Gastrocnemius medialis (tissue), 4 donors: Measurements from ENCODE around the gene KLHL21. TPM values are rescaled to one million over a fixed set of nuclear protein-coding genes. Genes with fewer than 3 reads are reported as not detected.

Experiments
- ATAC-seq, 2 donors: fragments of 150-250 bp; one replicate each; pipeline ENCODE4 v1.9.1; 2016
- DNase-seq, 2 donors: peaks; one replicate each; pipeline ENCODE4 v3.0.0-alpha.2; 2019
- H3K27ac ChIP-seq, 4 donors: fragments of 200-600 bp; sonication (generic); 1 replicate in 1 of 4; 2 replicates in 3 of 4; pipeline ENCODE4 v1.5.1; 2016 to 2018; ENCODE audit warnings: mild to moderate bottlenecking in 2 of 4, moderate library complexity in 1 of 4
- H3K27me3 ChIP-seq, 3 donors: fragments of 200-600 bp; sonication (generic) in 2 of 3; 1 replicate in 1 of 3; 2 replicates in 2 of 3; pipeline versions ENCODE4 v1.5.1 to v1.6.0; 2016 to 2019; ENCODE audit warnings: mild to moderate bottlenecking in 1 of 3, moderate library complexity in 1 of 3
- H3K36me3 ChIP-seq, 2 donors: fragments of 200-600 bp; sonication (generic) in 1 of 2; one replicate each; pipeline ENCODE4 v1.5.1; 2017 to 2018
- H3K4me1 ChIP-seq, 2 donors: fragments of 200-600 bp; sonication (generic) in 1 of 2; one replicate each; pipeline ENCODE4 v1.5.1; 2016 to 2017; ENCODE audit warnings: mild to moderate bottlenecking in 2 of 2
- H3K4me3 ChIP-seq, 4 donors: fragments of 200-600 bp; sonication (generic) in 3 of 4; 1 replicate in 1 of 4; 2 replicates in 3 of 4; pipeline ENCODE4 v1.5.1; 2016 to 2019; ENCODE audit warnings: mild to moderate bottlenecking in 2 of 4
- H3K9me3 ChIP-seq, 3 donors: fragments of 200-600 bp; sonication (generic) in 2 of 3; 1 replicate in 1 of 3; 2 replicates in 2 of 3; pipeline ENCODE4 v1.5.1; 2016 to 2019
- POLR2A ChIP-seq, 2 donors: fragments of 450-650 bp; IDR thresholded peaks; one replicate each; pipeline ENCODE4 v1.6.1; 2017; ENCODE audit warnings: antibody characterized with exemption in 2 of 2, mild to moderate bottlenecking in 2 of 2, moderate library complexity in 2 of 2
- in situ Hi-C, 4 donors: fragments of 200-750 bp; cut with MboI; loops; one replicate each; pipeline versions ENCODE4 v1.15.0 to v1.8.0; 2017; ENCODE audit warnings: low sequenced_read_pairs in 4 of 4
- intact Hi-C: fragments of 100-400 bp; cut with DNase I; formaldehyde crosslinking; loops from one replicate; pipeline ENCODE4 v1.15.1; 2023; ENCODE audit warnings: low total_unique reads
- total RNA-seq, 4 donors: library from RNA; depleted of rRNA; stranded (reverse); fragments of >200 nt; gene quantifications; one replicate each; pipeline versions ENCODE4 v1.1.0 to v1.2.3, GENCODE V29; 2016
- TF ChIP-seq, protein P1 (sequence below), 5 experiments: fragments of 450-650 bp in 3 of 5; fragments of 200-600 bp in 2 of 5; sonication (generic) in 2 of 5; IDR thresholded peaks in 4 of 5; conservative IDR thresholded peaks in 1 of 5; 1 replicate in 4 of 5; 2 replicates in 1 of 5; pipeline ENCODE4 v1.5.1; 2016 to 2019; ENCODE audit warnings: antibody characterized with exemption in 5 of 5, mild to moderate bottlenecking in 3 of 5, moderate library complexity in 3 of 5

KLHL21 gene
- total RNA-seq, 4 donors from 2014 or later, result 176 to 481 (median 267) TPM

DNA sequence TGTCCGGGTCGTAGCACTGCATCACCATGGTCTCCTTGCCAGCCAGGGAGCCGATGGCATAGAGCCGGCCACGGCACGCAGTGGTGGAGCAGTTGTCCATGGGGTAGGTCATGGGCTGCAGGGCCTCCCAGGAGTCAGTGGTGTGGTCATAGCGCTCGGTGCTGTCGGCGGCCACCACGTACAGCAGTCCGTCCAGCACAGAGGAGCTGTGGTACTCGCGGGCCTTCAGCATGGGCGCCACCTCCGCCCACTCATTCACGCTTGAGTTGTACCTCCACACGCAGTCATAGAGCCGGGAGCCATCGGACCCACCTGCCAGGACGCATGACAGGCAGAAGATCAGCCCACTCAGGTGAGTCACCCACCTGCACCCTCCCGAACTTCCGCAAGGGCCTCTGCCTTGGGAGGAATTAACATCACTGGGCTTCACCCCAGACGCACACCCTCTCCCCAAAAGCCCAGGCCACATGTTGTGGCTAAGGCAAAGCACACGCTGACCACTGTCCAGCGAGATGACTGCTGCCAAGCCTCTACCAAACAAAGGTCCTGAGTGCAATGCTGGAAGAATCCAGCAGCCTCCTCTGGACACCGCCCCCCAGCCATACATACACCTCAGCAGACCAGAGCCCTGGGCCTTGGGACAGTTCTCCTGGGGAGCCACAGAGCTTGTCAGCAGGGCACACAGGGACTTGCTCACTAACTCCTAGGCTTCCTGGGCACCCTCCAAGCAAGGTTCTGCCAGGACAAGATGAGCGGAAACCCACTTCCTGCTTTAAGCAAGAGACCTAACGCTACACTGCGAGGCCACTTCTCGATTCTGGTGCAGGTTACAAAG, 3.3 kb downstream of the KLHL21 start:
- Histone ChIP-seq H3K27ac (peak overlapping the region; percentile 98 to 100 (median 100)), H3K4me1 (peaks cover 60 to 63% of the 10 kb centered on the region in 2 donors), H3K36me3 (peaks cover 0 to 35% of the 10 kb centered on the region in 2 donors), H3K9me3 (no peaks in the 10 kb centered on the region), H3K27me3 (no peaks in the 10 kb centered on the region), H3K4me3 (peak overlapping the region; percentile 74 to 92 (median 90))
- TF ChIP-seq POLR2A (IDR thresholded peaks at IDR 0.05), result peak; percentile 52 to 57
- TF ChIP-seq, protein P1, sequence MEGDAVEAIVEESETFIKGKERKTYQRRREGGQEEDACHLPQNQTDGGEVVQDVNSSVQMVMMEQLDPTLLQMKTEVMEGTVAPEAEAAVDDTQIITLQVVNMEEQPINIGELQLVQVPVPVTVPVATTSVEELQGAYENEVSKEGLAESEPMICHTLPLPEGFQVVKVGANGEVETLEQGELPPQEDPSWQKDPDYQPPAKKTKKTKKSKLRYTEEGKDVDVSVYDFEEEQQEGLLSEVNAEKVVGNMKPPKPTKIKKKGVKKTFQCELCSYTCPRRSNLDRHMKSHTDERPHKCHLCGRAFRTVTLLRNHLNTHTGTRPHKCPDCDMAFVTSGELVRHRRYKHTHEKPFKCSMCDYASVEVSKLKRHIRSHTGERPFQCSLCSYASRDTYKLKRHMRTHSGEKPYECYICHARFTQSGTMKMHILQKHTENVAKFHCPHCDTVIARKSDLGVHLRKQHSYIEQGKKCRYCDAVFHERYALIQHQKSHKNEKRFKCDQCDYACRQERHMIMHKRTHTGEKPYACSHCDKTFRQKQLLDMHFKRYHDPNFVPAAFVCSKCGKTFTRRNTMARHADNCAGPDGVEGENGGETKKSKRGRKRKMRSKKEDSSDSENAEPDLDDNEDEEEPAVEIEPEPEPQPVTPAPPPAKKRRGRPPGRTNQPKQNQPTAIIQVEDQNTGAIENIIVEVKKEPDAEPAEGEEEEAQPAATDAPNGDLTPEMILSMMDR (IDR thresholded peaks at IDR 0.05 in 4 of 5, conservative IDR thresholded peaks at IDR 0.05 in 1 of 5), result peak in 3 of 5 experiments; percentile 23 to 36 (median 26)
- DNase-seq (peak; percentile 73 to 76), ATAC-seq (peak in 1 of 2 donors; percentile 2)
- intact Hi-C loops (no loop called here), in situ Hi-C loops (no loop called here)

DNA sequence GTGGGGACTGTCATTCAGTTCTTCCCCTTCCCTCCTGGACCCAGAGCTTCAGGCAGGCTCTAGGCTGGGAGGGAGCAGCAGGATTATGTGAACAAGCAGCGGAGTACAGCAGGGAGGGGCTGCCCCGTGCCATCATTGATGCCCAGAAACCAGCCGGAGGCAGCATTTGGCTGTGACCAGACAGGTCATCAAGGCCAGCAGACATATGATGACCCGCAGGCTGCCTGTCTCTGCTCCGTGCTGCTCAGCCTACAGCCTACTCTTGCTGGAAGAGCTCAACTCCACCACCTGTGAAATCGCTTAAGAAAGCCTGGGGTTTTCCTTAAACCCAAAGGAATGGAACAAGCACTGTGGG, 4.9 kb downstream of the KLHL21 start:
- ATAC-seq (no peak), DNase-seq (peak in 1 of 2 donors; percentile 75)
- peak in 1 of 2 donors; percentile 2 for TF ChIP-seq POLR2A (IDR thresholded peaks at IDR 0.05)
- TF ChIP-seq, protein P1 (IDR thresholded peaks at IDR 0.05 in 4 of 5, conservative IDR thresholded peaks at IDR 0.05 in 1 of 5), result no peak
- Histone ChIP-seq H3K27me3 (no peaks in the 10 kb centered on the region), H3K36me3 (peaks cover 0 to 51% of the 10 kb centered on the region in 2 donors), H3K27ac (peak overlapping the region; percentile 98 to 100 (median 100)), H3K9me3 (no peaks in the 10 kb centered on the region), H3K4me1 (peaks cover 68 to 72% of the 10 kb centered on the region in 2 donors), H3K4me3 (peak overlapping the region; percentile 27 to 91 (median 82))
- intact Hi-C loops, result no loop called here
- in situ Hi-C loops, result no loop called here

DNA sequence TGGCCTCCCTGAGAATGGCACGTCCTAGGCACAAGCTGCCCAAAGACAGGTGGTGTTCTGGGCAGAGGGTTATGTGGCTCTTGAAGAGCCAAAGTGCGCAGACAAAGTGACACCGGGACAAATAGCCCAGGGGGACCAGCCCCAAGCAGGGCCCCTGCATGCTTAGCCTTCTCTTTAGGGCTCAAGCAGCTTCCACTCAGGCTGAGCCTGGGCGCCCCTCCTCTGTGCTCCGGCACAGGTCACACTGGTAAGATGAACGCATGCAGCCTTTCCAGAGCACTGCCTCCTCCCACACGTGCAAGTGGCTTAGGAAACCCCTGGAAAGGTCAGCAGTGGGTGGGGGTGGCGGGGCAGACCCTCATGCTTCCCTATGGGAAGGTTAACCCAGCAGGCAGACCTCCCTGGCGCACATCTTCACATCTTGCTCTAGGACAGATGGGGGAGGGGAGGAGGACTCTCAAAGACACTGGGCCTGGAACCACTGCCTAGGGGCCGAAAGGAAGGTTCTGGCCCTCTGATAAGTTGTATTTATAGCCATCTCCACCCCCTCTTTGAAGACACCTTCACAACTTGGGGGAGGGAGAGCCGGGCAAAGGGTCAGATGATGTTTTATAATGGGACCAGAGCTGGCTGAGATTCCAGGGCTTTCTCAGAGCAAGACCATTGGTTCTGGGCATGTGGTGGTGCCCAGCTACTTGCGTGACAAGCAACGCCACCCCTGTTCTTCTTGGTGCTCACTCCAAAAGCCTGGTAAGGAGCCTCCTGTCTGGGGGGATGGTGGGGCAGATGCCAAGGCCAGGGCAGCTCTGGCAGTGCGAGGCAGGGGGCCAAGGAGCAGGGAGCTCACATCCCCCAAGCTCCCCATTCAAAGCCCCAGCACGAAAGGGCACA, 5.5 kb downstream of the KLHL21 start:
- peak; percentile 1 to 15 for ATAC-seq
- intact Hi-C loops (no loop called here), in situ Hi-C loops (no loop called here)
- Histone ChIP-seq H3K27ac (peak overlapping the region; percentile 98 to 100 (median 100)), H3K4me3 (peak overlapping the region; percentile 27 to 90 (median 54)), H3K4me1 (peaks cover 74 to 78% of the 10 kb centered on the region in 2 donors), H3K27me3 (no peaks in the 10 kb centered on the region), H3K36me3 (peaks cover 0 to 54% of the 10 kb centered on the region in 2 donors), H3K9me3 (no peaks in the 10 kb centered on the region)
- DNase-seq, result peak in 1 of 2 donors; percentile 80
- TF ChIP-seq, protein P1 (IDR thresholded peaks at IDR 0.05 in 4 of 5, conservative IDR thresholded peaks at IDR 0.05 in 1 of 5), result no peak
- peak; percentile 31 to 37 for TF ChIP-seq POLR2A (IDR thresholded peaks at IDR 0.05)

DNA sequence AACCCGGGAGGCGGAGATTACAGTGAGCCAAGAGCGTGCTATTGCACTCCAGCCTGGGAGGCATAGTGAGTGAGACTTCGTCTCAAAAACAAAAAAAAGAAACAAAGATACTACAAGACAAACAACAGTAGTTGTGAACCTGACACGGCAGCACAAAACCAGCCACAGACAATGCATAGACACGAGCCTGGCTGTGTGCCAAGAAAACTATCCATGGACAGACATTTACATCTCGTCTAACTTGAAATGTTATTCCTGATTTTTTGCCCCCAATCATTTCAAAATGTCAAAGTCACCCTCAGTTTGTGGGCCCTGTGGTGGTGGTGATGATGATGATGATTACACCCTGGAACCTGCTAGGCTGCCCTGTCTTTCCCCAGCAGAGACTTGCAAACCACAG, 6.3 kb downstream of the KLHL21 start:
- Histone ChIP-seq H3K4me3 (peak overlapping the region; percentile 27 to 90 (median 54)), H3K27ac (peak overlapping the region; percentile 98 to 100 (median 100)), H3K4me1 (peaks cover 82 to 86% of the 10 kb centered on the region in 2 donors), H3K9me3 (no peaks in the 10 kb centered on the region), H3K36me3 (peaks cover 0 to 54% of the 10 kb centered on the region in 2 donors), H3K27me3 (no peaks in the 10 kb centered on the region)
- ATAC-seq (no peak), DNase-seq (no peak)
- intact Hi-C loops, result no loop called here
- TF ChIP-seq POLR2A (IDR thresholded peaks at IDR 0.05), result no peak
- TF ChIP-seq, protein P1 (IDR thresholded peaks at IDR 0.05 in 4 of 5, conservative IDR thresholded peaks at IDR 0.05 in 1 of 5), result no peak
- in situ Hi-C loops, result no loop called here
